ENCODE measurements around the gene CLMN. TPM values are rescaled to one million over a fixed set of nuclear protein-coding genes. Genes with fewer than 3 reads are reported as not detected.

CLMN gene
- total RNA-seq, 1 experiment from 2014 or later = 33.4 TPM

GRCh38 chr14:95245334-95245733 lies 74.4 kb downstream of the CLMN start:
- no peaks in the 10 kb centered on the region for H3K36me3 ChIP-seq (ENCODE audit: control insufficient read depth in 1 of 2, insufficient read depth in 2 of 2, low read length in 2 of 2)
- no peak overlapping the region for H3K27ac ChIP-seq (ENCODE audit: low read depth, low read length)
- CTCF ChIA-PET = no interaction called here
- H3K4me2 ChIP-seq (ENCODE audit: low read length) = no peak overlapping the region
- H3K79me2 ChIP-seq (ENCODE audit: insufficient read depth, low read length) = no peaks in the 10 kb centered on the region
- intact Hi-C loops (cut with micrococcal nuclease) = no loop called here
- H3K4me1 ChIP-seq (ENCODE audit: control insufficient read depth in 1 of 2, insufficient read depth in 2 of 2, low read length in 2 of 2) = peaks cover 24 to 29% of the 10 kb centered on the region in 2 experiments
- no peaks in the 10 kb centered on the region; the same call in 1 of the 2 replicates for H3K9me2 ChIP-seq (ENCODE audit: insufficient read depth)
- H3K27me3 ChIP-seq (ENCODE audit: insufficient read depth, low read length) = no peaks in the 10 kb centered on the region
- no peak overlapping the region for H2AFZ ChIP-seq (ENCODE audit: low read depth, low read length, poor library complexity, severe bottlenecking)
- H3K4me3 ChIP-seq (replicated peaks in 1 of 2; ENCODE audit: low read depth in 1 of 2, low read length in 2 of 2) = no peak overlapping the region
- TF ChIP-seq EZH2phosphoT487 (IDR thresholded peaks at IDR 0.05; ENCODE audit: borderline replicate concordance) (no peak), SRF (IDR thresholded peaks at IDR 0.05; ENCODE audit: low read depth) (no peak), SIN3A (IDR thresholded peaks at IDR 0.05; ENCODE audit: low read depth) (no peak), POLR2A (IDR thresholded peaks at IDR 0.05; ENCODE audit: borderline replicate concordance, extremely low read depth, insufficient read depth, insufficient read length) (no peak), CTCF (IDR thresholded peaks at IDR 0.05 in 2 of 3, conservative IDR thresholded peaks at IDR 0.05 in 1 of 3; ENCODE audit: borderline replicate concordance in 1 of 3, insufficient read depth in 1 of 3, low read depth in 2 of 3, low read length in 2 of 3) (no peak), JUND (IDR thresholded peaks at IDR 0.05) (no peak), EGR1 (IDR thresholded peaks at IDR 0.05; ENCODE audit: low read depth) (no peak), ZFX (IDR thresholded peaks at IDR 0.05) (no peak), SP1 (IDR thresholded peaks at IDR 0.05; ENCODE audit: low read depth) (no peak), REST (IDR thresholded peaks at IDR 0.05; ENCODE audit: low read depth) (no peak), CEBPB (IDR thresholded peaks at IDR 0.05; ENCODE audit: low read depth) (no peak), RAD21 (IDR thresholded peaks at IDR 0.05; ENCODE audit: low read depth) (no peak), ZBTB33 (IDR thresholded peaks at IDR 0.05; ENCODE audit: extremely low read depth, insufficient replicate concordance, low read length) (no peak), ATF3 (IDR thresholded peaks at IDR 0.05) (no peak), TCF7L2 (IDR thresholded peaks at IDR 0.05; ENCODE audit: borderline replicate concordance, extremely low read depth, insufficient read depth, insufficient read length) (no peak), YY1 (IDR thresholded peaks at IDR 0.05; ENCODE audit: extremely low read depth, insufficient replicate concordance, low read depth, low read length) (no peak), ZNF274 (IDR thresholded peaks at IDR 0.05; ENCODE audit: low read depth, low read length) (no peak)
- no peak for ATAC-seq
- no peak overlapping the region for H3K9ac ChIP-seq (ENCODE audit: low read length)
- no peaks in the 10 kb centered on the region for H3K9me3 ChIP-seq (ENCODE audit: control insufficient read depth in 1 of 2, insufficient read depth in 1 of 2, low read depth in 1 of 2, low read length in 2 of 2)
- BruUV-seq (replicated peaks) = no TSS peak
- RAD21 ChIA-PET (ENCODE audit: low non-redundant PET in 1 of 2, low total read pairs in 2 of 2, uncharacterized antibody in 2 of 2, unreplicated experiment in 2 of 2) = no interaction called here
- no peaks in the 10 kb centered on the region for H4K20me1 ChIP-seq (ENCODE audit: insufficient read depth)
- no peak for DNase-seq (ENCODE audit: low read depth, low spot score)
- POLR2A ChIA-PET = no interaction called here
